ENCODE results near the gene ASNSD1. TPM values are rescaled to one million over a fixed set of nuclear protein-coding genes. Genes with fewer than 3 reads are reported as not detected.

The ASNSD1 gene
- total and polyA plus RNA-seq, 7 experiments from 2014 or later = 24.0 to 69.3 (median 44.8) TPM

DNA sequence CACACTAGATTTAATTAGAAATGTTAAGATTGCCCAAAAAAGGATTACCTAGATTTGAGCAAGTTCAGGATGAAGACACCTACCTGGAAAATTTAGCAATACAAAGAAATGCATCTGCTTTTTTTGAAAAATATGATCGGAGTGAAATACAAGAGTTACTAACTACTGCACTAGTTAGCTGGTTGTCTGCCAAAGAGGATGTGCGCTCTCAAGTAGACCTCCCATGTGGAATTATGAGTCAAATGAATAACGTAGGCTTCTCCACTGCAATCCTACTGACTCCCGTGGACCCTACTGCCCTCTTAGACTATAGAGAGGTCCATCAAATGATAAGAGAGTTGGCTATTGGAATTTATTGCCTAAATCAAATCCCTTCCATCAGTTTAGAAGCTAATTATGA lies 15.2 kb downstream of the ASNSD1 start:
- Mint-ChIP-seq H3K36me3 (peaks cover 4 to 54% (median 29%) of the 10 kb centered on the region in 5 donors), H3K4me1 (peaks cover 27 to 59% (median 51%) of the 10 kb centered on the region in 7 donors), H3K27me3 (no peaks in the 10 kb centered on the region), H3K27ac (no peak overlapping the region), H3K9me3 (peaks cover 0 to 16% (median 7%) of the 10 kb centered on the region in 11 donors), H3K4me3 (no peak overlapping the region)
- H3K4me1 ChIP-seq (ENCODE audit: control insufficient read depth in 2 of 2, insufficient read depth in 2 of 2, low read length in 2 of 2) = peaks cover 9 to 12% of the 10 kb centered on the region in 2 donors
- no peaks in the 10 kb centered on the region for H3K36me3 ChIP-seq (ENCODE audit: control insufficient read depth in 2 of 3, insufficient read depth in 3 of 3, low read length in 3 of 3)
- no peaks in the 10 kb centered on the region for H3K9me3 ChIP-seq (ENCODE audit: control insufficient read depth in 2 of 3, low read length in 3 of 3)
- ATAC-seq (no peak), DNase-seq (no peak)
- ChIA-PET POLR2A (interaction anchor here (0.6 to 4.3 kb wide), 8 partner anchors 8 to 96 kb away, joined by 5 to 61 read pairs (median 6); partner anchors contain the start of genes ASNSD1, OSGEPL1 and SLC40A1), CTCF (interaction anchor here (0.6 to 1.8 kb wide), 6 partner anchors 16 to 87 kb away, joined by 3 to 7 read pairs (median 3); no protein-coding TSS in a partner anchor)
- no peaks in the 10 kb centered on the region for H3K27me3 ChIP-seq (ENCODE audit: control insufficient read depth in 2 of 2, insufficient read depth in 2 of 2, low read length in 2 of 2)
- H3K27ac ChIP-seq (ENCODE audit: low read depth, low read length) = no peak overlapping the region
- H3K4me3 ChIP-seq (ENCODE audit: low read length) = no peak overlapping the region
- intact Hi-C loops (cut with micrococcal nuclease) = loop anchor here (10.0 kb wide), 3 partner anchors 858 to 1998 kb away; partner anchors contain the start of genes GLS (in 1 of the 2), NABP1 (in 1 of the 2) and NEMP2 (in 1 of the 2)

GRCh38 chr2:189679226-189679625 lies 18.0 kb downstream of the ASNSD1 start:
- Histone ChIP-seq H3K36me3 (ENCODE audit: control insufficient read depth in 2 of 3, insufficient read depth in 3 of 3, low read length in 3 of 3) (no peaks in the 10 kb centered on the region), H3K9me3 (ENCODE audit: control insufficient read depth in 2 of 3, low read length in 3 of 3) (no peaks in the 10 kb centered on the region), H3K4me1 (ENCODE audit: control insufficient read depth in 2 of 2, insufficient read depth in 2 of 2, low read length in 2 of 2) (peaks cover 5 to 9% of the 10 kb centered on the region in 2 donors), H3K27me3 (ENCODE audit: control insufficient read depth in 2 of 2, insufficient read depth in 2 of 2, low read length in 2 of 2) (no peaks in the 10 kb centered on the region), H3K27ac (ENCODE audit: low read depth, low read length) (no peak overlapping the region), H3K4me3 (ENCODE audit: low read length) (no peak overlapping the region)
- intact Hi-C loops (cut with micrococcal nuclease) = loop anchor here (10.0 kb wide), 3 partner anchors 856 to 1996 kb away; partner anchors contain the start of genes GLS (in 1 of the 2), NABP1 (in 1 of the 2) and NEMP2 (in 1 of the 2)
- POLR2A ChIA-PET = interaction anchor here (1.7 kb wide), 1 partner anchor 20 kb away, joined by 4 read pairs; no protein-coding TSS in a partner anchor
- ATAC-seq (no peak), DNase-seq (no peak)
- Mint-ChIP-seq H3K27ac (no peak overlapping the region), H3K4me1 (peaks cover 15 to 59% (median 51%) of the 10 kb centered on the region in 7 donors), H3K4me3 (peak overlapping the region in 1 of 10 donors; percentile 36), H3K27me3 (no peaks in the 10 kb centered on the region), H3K36me3 (peaks cover 4 to 44% (median 31%) of the 10 kb centered on the region in 5 donors), H3K9me3 (peaks cover 0 to 16% (median 7%) of the 10 kb centered on the region in 11 donors)
- CTCF ChIA-PET = no interaction called here

GRCh38 chr2:189681203-189681602 lies 19.9 kb downstream of the ASNSD1 start:
- H3K27me3 ChIP-seq (ENCODE audit: control insufficient read depth in 2 of 2, insufficient read depth in 2 of 2, low read length in 2 of 2) = no peaks in the 10 kb centered on the region
- Mint-ChIP-seq H3K27ac (no peak overlapping the region), H3K4me1 (peaks cover 23 to 56% (median 49%) of the 10 kb centered on the region in 7 donors), H3K27me3 (no peaks in the 10 kb centered on the region), H3K4me3 (no peak overlapping the region), H3K9me3 (peaks cover 0 to 16% (median 7%) of the 10 kb centered on the region in 11 donors), H3K36me3 (peaks cover 4 to 37% (median 27%) of the 10 kb centered on the region in 5 donors)
- intact Hi-C loops (cut with micrococcal nuclease) = no loop called here
- no peak overlapping the region for H3K4me3 ChIP-seq (ENCODE audit: low read length)
- ChIA-PET CTCF (interaction anchor here (1.8 kb wide), 1 partner anchor 21 kb away, joined by 7 read pairs; no protein-coding TSS in a partner anchor), POLR2A (interaction anchor here (0.8 kb wide), 1 partner anchor 9 kb away, joined by 4 read pairs; no protein-coding TSS in a partner anchor)
- no peak for DNase-seq
- H3K4me1 ChIP-seq (ENCODE audit: control insufficient read depth in 2 of 2, insufficient read depth in 2 of 2, low read length in 2 of 2) = peaks cover 3 to 6% of the 10 kb centered on the region in 2 donors
- no peaks in the 10 kb centered on the region for H3K9me3 ChIP-seq (ENCODE audit: control insufficient read depth in 2 of 3, low read length in 3 of 3)
- ATAC-seq = no peak
- H3K36me3 ChIP-seq (ENCODE audit: control insufficient read depth in 2 of 3, insufficient read depth in 3 of 3, low read length in 3 of 3) = no peaks in the 10 kb centered on the region
- no peak overlapping the region for H3K27ac ChIP-seq (ENCODE audit: low read depth, low read length)

DNA sequence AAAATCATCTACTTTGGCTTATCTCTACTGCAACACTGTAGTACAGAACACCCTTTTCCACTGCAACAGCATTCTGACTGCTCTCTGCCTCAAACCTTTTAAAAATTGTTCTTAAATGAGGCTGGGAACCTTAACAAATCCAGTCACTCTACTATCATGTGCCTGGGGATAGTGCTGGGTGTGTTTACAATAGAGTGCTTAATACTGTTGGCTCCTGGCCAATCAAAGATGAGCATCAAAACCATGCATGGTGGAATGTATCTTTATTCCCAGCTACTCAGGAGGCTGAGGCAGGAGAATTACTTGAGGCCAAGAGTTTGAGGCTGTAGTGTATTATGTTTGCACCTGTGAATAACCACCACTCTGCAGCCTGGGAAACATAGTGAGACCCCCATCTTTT lies 20.6 kb downstream of the ASNSD1 start:
- Histone ChIP-seq H3K27me3 (ENCODE audit: control insufficient read depth in 2 of 2, insufficient read depth in 2 of 2, low read length in 2 of 2) (no peaks in the 10 kb centered on the region), H3K36me3 (ENCODE audit: control insufficient read depth in 2 of 3, insufficient read depth in 3 of 3, low read length in 3 of 3) (no peaks in the 10 kb centered on the region), H3K9me3 (ENCODE audit: control insufficient read depth in 2 of 3, low read length in 3 of 3) (no peaks in the 10 kb centered on the region), H3K27ac (ENCODE audit: low read depth, low read length) (no peak overlapping the region), H3K4me1 (ENCODE audit: control insufficient read depth in 2 of 2, insufficient read depth in 2 of 2, low read length in 2 of 2) (peaks cover 3 to 6% of the 10 kb centered on the region in 2 donors), H3K4me3 (ENCODE audit: low read length) (no peak overlapping the region)
- ATAC-seq (no peak), DNase-seq (no peak)
- peaks cover 4 to 35% (median 27%) of the 10 kb centered on the region in 5 donors for H3K36me3 Mint-ChIP-seq
- H3K9me3 Mint-ChIP-seq = peaks cover 0 to 16% (median 7%) of the 10 kb centered on the region in 11 donors
- no peaks in the 10 kb centered on the region for H3K27me3 Mint-ChIP-seq
- no peak overlapping the region for H3K27ac Mint-ChIP-seq
- CTCF ChIA-PET = no interaction called here
- peaks cover 23 to 56% (median 50%) of the 10 kb centered on the region in 7 donors for H3K4me1 Mint-ChIP-seq
- intact Hi-C loops (cut with micrococcal nuclease) = no loop called here
- no peak overlapping the region for H3K4me3 Mint-ChIP-seq
- POLR2A ChIA-PET = interaction anchor here (0.8 kb wide), 1 partner anchor 10 kb away, joined by 4 read pairs; no protein-coding TSS in a partner anchor

DNA sequence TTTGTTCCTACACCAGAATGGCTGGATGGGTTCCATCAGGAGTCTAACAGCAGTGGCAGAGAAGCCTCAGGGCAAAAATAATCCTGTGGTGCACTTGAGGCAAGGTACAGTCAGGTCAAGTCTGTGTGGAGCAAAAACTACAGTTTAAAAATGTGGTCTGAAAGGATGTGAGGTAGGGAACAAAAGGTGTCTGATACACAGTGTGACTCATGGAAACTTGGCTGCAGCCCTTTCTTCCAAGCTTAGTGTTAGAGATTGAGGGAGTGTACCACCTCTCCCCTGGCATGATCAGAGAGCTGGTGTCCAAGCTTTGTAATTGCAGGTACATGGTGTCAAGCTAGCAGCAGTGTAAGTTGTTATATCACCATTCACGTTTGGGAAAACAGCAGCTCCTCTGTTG lies 22.1 kb downstream of the ASNSD1 start:
- Histone ChIP-seq H3K36me3 (ENCODE audit: control insufficient read depth in 2 of 3, insufficient read depth in 3 of 3, low read length in 3 of 3) (no peaks in the 10 kb centered on the region), H3K27me3 (ENCODE audit: control insufficient read depth in 2 of 2, insufficient read depth in 2 of 2, low read length in 2 of 2) (no peaks in the 10 kb centered on the region), H3K27ac (ENCODE audit: low read depth, low read length) (no peak overlapping the region), H3K4me3 (ENCODE audit: low read length) (no peak overlapping the region), H3K9me3 (ENCODE audit: control insufficient read depth in 2 of 3, low read length in 3 of 3) (no peaks in the 10 kb centered on the region), H3K4me1 (ENCODE audit: control insufficient read depth in 2 of 2, insufficient read depth in 2 of 2, low read length in 2 of 2) (peaks cover 3 to 6% of the 10 kb centered on the region in 2 donors)
- intact Hi-C loops (cut with micrococcal nuclease) = no loop called here
- Mint-ChIP-seq H3K27ac (no peak overlapping the region), H3K27me3 (no peaks in the 10 kb centered on the region), H3K9me3 (peaks cover 0 to 11% (median 5%) of the 10 kb centered on the region in 11 donors), H3K4me1 (peaks cover 20 to 52% (median 40%) of the 10 kb centered on the region in 7 donors), H3K4me3 (no peak overlapping the region), H3K36me3 (peaks cover 0 to 23% (median 15%) of the 10 kb centered on the region in 5 donors)
- DNase-seq (no peak), ATAC-seq (no peak)
- ChIA-PET CTCF (interaction anchor here (0.6 to 1.8 kb wide), 3 partner anchors 10 to 56 kb away, joined by 3 to 7 read pairs (median 3); partner anchors contain the start of gene ASNSD1), POLR2A (no interaction called here)

GRCh38 chr2:189684811-189685210 lies 23.6 kb downstream of the ASNSD1 start:
- Histone ChIP-seq H3K4me1 (ENCODE audit: control insufficient read depth in 2 of 2, insufficient read depth in 2 of 2, low read length in 2 of 2) (peaks cover 3 to 6% of the 10 kb centered on the region in 2 donors), H3K36me3 (ENCODE audit: control insufficient read depth in 2 of 3, insufficient read depth in 3 of 3, low read length in 3 of 3) (no peaks in the 10 kb centered on the region), H3K9me3 (ENCODE audit: control insufficient read depth in 2 of 3, low read length in 3 of 3) (no peaks in the 10 kb centered on the region), H3K4me3 (ENCODE audit: low read length) (no peak overlapping the region), H3K27me3 (ENCODE audit: control insufficient read depth in 2 of 2, insufficient read depth in 2 of 2, low read length in 2 of 2) (no peaks in the 10 kb centered on the region), H3K27ac (ENCODE audit: low read depth, low read length) (no peak overlapping the region)
- Mint-ChIP-seq H3K4me1 (peaks cover 14 to 45% (median 27%) of the 10 kb centered on the region in 7 donors), H3K27ac (peak overlapping the region in 2 of 9 donors; percentile 0 to 25), H3K9me3 (peaks cover 0 to 4% (median 0%) of the 10 kb centered on the region in 11 donors), H3K36me3 (peaks cover 0 to 11% (median 9%) of the 10 kb centered on the region in 5 donors), H3K4me3 (no peak overlapping the region), H3K27me3 (no peaks in the 10 kb centered on the region)
- ChIA-PET CTCF (interaction anchor here (0.7 to 1.2 kb wide), 3 partner anchors 10 to 88 kb away, joined by 3 to 7 read pairs (median 4); no protein-coding TSS in a partner anchor), POLR2A (interaction anchor here (0.7 to 1.2 kb wide), 3 partner anchors 9 to 11 kb away, joined by 4 to 5 read pairs (median 5); no protein-coding TSS in a partner anchor)
- ATAC-seq (no peak), DNase-seq (no peak)
- intact Hi-C loops (cut with micrococcal nuclease) = no loop called here
